ENCODE measurements around the gene GHDC. TPM values are rescaled to one million over a fixed set of nuclear protein-coding genes. Genes with fewer than 3 reads are reported as not detected.
A peak's percentile ranks its signal among the peaks of the same experiment; 100 is the strongest.
"Not testable (repeated sequence)": the region's sequence is repeated elsewhere in the genome, so short reads cannot be mapped to it uniquely, and the experiment has no call there.

The GHDC gene
- total and polyA plus RNA-seq, 9 donors = 8.2 to 15.8 (median 10.5) TPM

DNA sequence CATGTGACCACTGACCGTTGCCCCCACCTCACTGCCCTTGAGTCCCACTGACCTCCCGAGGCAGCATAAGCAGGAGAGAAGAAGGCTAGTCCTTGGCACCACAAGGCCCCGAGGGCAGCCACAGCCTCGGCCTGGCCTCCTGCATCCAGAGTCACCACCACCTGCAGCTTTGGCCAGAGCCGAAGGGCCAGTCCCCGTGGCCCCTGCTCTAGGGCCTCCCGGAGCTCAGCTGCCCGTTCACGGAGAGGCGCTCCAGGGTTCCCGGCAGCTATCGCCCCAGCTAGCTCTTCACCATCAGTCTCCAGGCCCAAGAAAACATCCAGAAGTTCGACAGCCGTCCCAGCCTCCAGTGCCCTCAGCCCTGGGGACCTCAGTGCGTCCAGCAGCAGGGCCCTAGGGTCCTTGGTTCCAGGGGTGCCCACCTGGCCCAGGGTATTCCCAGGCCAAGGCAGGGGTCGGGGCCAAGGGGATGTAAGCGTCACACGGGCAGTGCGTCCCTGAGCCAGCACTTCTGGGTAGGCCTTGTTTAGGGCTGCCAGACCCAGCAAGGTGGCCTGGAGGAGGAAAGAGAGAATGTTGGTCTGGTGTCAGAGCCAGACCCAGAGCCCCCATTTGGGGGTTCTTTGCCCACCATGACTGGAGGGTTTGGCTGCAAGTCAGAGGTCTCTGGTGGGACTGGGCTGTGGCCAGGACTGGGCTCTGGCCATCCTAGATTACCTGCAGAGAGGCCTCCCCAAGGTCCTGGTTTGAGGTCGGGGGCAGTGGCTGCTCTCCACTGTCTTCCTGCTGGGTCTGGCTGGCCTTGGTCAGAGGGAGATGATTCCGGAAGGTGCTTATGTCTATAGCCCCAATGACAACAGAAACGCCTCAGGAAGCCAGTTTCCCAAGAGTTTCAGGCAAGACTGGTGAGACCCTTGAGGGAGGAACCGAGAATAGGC, 1.8 kb downstream of the GHDC start:
- Histone ChIP-seq H3K9me3 (replicated peaks; ENCODE audit: control insufficient read depth, low read depth, low read length) (no peaks in the 10 kb centered on the region), H3K27me3 (ENCODE audit: control insufficient read depth, insufficient read depth, low read length) (no peaks in the 10 kb centered on the region), H3K4me3 (ENCODE audit: low read length) (no peak overlapping the region), H3K4me1 (ENCODE audit: control insufficient read depth, insufficient read depth, low read length) (peaks cover 18% of the 10 kb centered on the region), H3K27ac (ENCODE audit: low read length) (no peak overlapping the region), H3K36me3 (ENCODE audit: control insufficient read depth, insufficient read depth, low read length) (peaks cover 4% of the 10 kb centered on the region)
- WGBS (ENCODE audit: insufficient coverage) = 75% methylated on average over 20 of the region's 23 CpGs
- no peak for DNase-seq

DNA sequence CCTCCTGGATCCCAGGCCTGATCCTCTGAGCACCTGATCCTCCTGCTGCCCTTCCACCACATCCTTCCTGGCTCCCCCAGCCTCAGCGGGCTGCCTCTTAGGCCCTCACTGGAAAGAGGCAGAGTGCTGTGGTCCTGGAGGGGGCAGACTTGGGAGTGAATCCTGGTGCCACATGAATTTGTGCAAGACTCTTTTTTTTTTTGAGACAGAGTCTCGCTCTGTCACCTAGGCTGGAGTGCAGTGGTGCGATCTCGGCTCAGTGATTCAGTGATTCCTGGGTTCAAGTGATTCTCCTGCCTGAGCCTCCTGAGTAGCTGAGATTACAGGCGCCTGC, 3.1 kb downstream of the GHDC start:
- Histone ChIP-seq H3K27me3 (ENCODE audit: control insufficient read depth, insufficient read depth, low read length) (no peaks in the 10 kb centered on the region), H3K9me3 (replicated peaks; ENCODE audit: control insufficient read depth, low read depth, low read length) (no peaks in the 10 kb centered on the region), H3K27ac (ENCODE audit: low read length) (no peak overlapping the region), H3K4me3 (ENCODE audit: low read length) (no peak overlapping the region), H3K36me3 (ENCODE audit: control insufficient read depth, insufficient read depth, low read length) (peaks cover 4% of the 10 kb centered on the region), H3K4me1 (ENCODE audit: control insufficient read depth, insufficient read depth, low read length) (peaks cover 18% of the 10 kb centered on the region)
- WGBS (ENCODE audit: insufficient coverage) = 100% methylated on average over 1 of the region's 5 CpGs
- no peak for DNase-seq

DNA sequence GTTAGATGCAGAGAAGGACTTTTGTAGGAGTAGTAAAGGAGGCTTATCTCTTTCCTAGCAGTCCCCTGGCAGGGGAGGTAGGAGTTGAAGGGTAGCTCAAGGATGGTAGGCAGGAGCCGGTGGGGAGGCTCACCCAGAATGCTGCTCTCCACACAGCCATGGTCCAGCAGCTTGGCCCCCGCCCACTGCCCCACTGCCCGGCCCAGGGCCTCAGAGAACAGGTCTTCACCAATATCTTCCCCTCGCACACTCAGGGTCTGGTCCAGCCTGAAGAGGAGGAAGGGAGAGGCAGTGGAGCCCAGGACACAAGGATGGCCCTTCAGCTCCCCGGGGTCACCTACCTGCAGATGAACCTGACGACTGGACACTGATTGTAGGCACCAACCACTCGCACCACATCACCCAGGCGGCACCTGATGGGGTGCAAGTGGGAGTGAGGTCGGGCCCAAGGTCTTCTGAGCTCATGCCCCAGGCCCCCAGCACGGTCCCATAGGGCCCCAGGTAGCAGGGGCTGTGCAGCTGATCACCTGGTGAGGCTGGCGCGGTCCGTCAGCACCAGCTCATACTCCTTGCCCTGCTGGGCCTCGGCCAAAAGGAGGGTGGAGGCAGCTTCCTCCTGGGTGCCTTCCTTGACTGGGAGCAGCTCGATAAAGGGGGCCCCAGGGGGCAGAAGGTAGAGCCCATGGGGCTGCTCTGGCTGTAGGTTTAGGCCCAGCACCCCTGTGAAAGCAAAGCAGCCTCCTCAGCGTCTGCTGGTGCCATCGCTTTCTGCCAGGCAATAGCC, 3.6 kb downstream of the GHDC start:
- Histone ChIP-seq H3K4me3 (ENCODE audit: low read length) (no peak overlapping the region), H3K4me1 (ENCODE audit: control insufficient read depth, insufficient read depth, low read length) (peaks cover 19% of the 10 kb centered on the region), H3K36me3 (ENCODE audit: control insufficient read depth, insufficient read depth, low read length) (peaks cover 4% of the 10 kb centered on the region), H3K9me3 (replicated peaks; ENCODE audit: control insufficient read depth, low read depth, low read length) (no peaks in the 10 kb centered on the region), H3K27ac (ENCODE audit: low read length) (no peak overlapping the region), H3K27me3 (ENCODE audit: control insufficient read depth, insufficient read depth, low read length) (no peaks in the 10 kb centered on the region)
- WGBS (ENCODE audit: insufficient coverage) = 82% methylated on average over 9 of the region's 17 CpGs
- no peak for DNase-seq

DNA sequence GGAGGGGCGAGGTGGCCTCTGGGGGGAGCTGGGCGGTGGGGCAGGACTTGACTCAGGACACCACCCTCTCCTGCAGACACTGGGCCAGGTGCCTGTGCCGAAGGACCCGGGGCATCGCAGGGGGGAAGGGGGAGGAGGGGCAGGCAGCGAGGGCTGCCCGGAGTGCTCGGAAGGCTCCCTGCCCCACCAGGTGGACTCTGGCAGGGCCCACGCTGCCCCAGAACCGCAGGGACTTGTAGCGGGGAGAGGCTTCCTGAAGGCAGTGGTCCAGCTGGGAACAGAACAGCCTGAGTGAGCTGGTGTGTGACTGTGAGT, 4.7 kb downstream of the GHDC start:
- 55% methylated on average over 8 of the region's 11 CpGs for WGBS (ENCODE audit: insufficient coverage)
- peaks cover 4% of the 10 kb centered on the region for H3K36me3 ChIP-seq (ENCODE audit: control insufficient read depth, insufficient read depth, low read length)
- peaks cover 28% of the 10 kb centered on the region for H3K4me1 ChIP-seq (ENCODE audit: control insufficient read depth, insufficient read depth, low read length)

DNA sequence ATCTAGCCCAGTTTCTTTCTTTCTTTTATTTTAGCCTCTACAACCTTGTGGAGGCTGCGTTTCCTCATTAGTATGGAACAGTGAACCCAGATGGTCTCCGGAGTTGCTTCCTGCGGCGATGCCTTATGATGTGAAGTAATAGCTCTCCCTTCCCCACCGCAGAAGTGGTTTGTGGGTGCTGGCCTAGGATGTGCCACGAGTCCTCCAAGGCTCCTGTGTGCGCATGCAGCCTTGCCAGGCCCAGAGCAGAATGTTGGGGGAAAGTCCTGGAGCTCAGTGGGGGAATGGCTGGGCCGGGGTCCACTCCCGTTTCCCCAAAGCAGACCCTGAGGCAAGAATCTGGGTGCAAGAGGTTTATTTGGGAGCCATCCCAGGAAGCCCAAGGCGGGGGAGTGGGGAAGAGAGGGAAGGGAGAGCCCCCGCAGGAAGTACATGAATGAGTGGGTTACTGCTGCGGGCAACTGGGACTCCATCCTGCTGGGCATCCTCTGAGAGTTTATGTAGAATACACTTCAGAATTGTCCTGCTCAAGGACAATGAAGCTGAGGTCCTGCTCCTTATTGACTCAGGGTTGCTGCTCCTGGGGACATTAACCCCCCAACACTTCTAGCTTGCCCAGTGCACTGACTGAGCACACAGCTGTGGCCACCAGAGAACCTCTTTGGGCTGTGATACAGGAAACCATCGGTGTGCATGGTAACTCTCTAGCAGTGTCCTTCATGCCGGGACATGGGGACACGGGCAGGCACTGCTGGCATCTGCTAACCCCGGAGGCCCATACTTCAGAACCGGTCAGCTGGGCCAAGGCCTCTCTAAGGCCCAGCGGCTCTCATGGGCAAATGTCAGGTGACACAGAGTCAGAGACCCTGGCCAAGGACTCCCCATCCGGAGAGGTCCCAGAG, 5.3 kb downstream of the GHDC start:
- Histone ChIP-seq H3K9me3 (replicated peaks; ENCODE audit: control insufficient read depth, low read depth, low read length) (no peaks in the 10 kb centered on the region), H3K4me1 (ENCODE audit: control insufficient read depth, insufficient read depth, low read length) (peaks cover 27% of the 10 kb centered on the region), H3K27me3 (ENCODE audit: control insufficient read depth, insufficient read depth, low read length) (peaks cover 7% of the 10 kb centered on the region), H3K36me3 (ENCODE audit: control insufficient read depth, insufficient read depth, low read length) (peaks cover 4% of the 10 kb centered on the region), H3K4me3 (ENCODE audit: low read length) (no peak overlapping the region), H3K27ac (ENCODE audit: low read length) (no peak overlapping the region)
- 72% methylated on average over 17 of the region's 19 CpGs for WGBS (ENCODE audit: insufficient coverage)
- peak; percentile 43 for DNase-seq

More for the DNA sequence above, 4.7 kb downstream of the GHDC start:
- H3K27ac ChIP-seq (ENCODE audit: low read length) = no peak overlapping the region
- DNase-seq = no peak
- peaks cover 3% of the 10 kb centered on the region for H3K27me3 ChIP-seq (ENCODE audit: control insufficient read depth, insufficient read depth, low read length)
- no peak overlapping the region for H3K4me3 ChIP-seq (ENCODE audit: low read length)
- no peaks in the 10 kb centered on the region for H3K9me3 ChIP-seq (replicated peaks; ENCODE audit: control insufficient read depth, low read depth, low read length)

DNA sequence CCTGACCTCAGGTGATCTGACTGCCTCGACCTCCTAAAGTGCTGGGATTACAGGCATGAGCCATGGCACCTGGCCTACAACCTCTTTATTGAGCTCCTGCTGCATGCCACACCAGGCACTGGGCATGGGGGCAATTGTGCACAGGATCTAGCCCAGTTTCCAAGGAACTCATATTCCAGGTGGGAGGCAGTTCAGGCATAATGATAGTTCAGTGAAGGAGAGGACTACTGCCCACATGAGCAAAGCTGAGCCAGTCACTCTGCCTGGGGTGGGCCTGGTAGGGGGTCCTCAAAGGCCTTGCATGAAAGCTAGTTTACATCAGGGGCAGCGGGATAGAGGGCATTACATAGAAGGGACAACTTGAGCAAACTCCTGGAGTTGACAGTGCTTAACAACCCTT, 6.5 kb downstream of the GHDC start:
- Histone ChIP-seq H3K4me3 (ENCODE audit: low read length) (no peak overlapping the region), H3K27me3 (ENCODE audit: control insufficient read depth, insufficient read depth, low read length) (peaks cover 14% of the 10 kb centered on the region), H3K36me3 (ENCODE audit: control insufficient read depth, insufficient read depth, low read length) (peaks cover 3% of the 10 kb centered on the region), H3K27ac (ENCODE audit: low read length) (no peak overlapping the region), H3K9me3 (replicated peaks; ENCODE audit: control insufficient read depth, low read depth, low read length) (no peaks in the 10 kb centered on the region), H3K4me1 (ENCODE audit: control insufficient read depth, insufficient read depth, low read length) (peaks cover 26% of the 10 kb centered on the region)
- WGBS (ENCODE audit: insufficient coverage) = 83% methylated on average over 2 of the region's 2 CpGs
- DNase-seq = no peak

DNA sequence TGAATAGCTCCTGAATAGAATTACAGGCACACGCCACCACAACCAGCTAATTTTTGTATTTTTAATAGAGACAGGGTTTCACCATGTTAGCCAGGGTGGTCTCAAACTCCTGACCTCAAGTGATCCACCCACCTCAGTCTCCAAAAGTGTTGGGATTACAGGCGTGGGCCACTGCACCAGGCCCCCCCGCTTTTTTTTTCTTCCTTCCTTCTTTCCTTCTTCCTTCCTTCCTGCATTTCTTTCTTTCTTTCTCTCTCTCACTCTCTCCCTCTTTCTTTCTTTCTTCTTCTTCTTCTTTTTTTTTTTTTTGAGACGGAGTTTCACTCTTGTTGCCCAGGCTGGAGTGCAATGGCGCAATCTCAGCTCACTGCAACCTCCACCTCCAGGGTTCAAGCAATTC, 8.1 kb downstream of the GHDC start:
- H3K27ac ChIP-seq (ENCODE audit: low read length); H3K36me3 ChIP-seq (ENCODE audit: control insufficient read depth, insufficient read depth, low read length); DNase-seq; H3K4me3 ChIP-seq (ENCODE audit: low read length); H3K9me3 ChIP-seq (replicated peaks; ENCODE audit: control insufficient read depth, low read depth, low read length): not testable (repeated sequence)
- Histone ChIP-seq H3K4me1 (ENCODE audit: control insufficient read depth, insufficient read depth, low read length) (peaks cover 28% of the 10 kb centered on the region), H3K27me3 (ENCODE audit: control insufficient read depth, insufficient read depth, low read length) (peaks cover 29% of the 10 kb centered on the region)
- WGBS (ENCODE audit: insufficient coverage) = 66% methylated on average over 4 of the region's 5 CpGs

DNA sequence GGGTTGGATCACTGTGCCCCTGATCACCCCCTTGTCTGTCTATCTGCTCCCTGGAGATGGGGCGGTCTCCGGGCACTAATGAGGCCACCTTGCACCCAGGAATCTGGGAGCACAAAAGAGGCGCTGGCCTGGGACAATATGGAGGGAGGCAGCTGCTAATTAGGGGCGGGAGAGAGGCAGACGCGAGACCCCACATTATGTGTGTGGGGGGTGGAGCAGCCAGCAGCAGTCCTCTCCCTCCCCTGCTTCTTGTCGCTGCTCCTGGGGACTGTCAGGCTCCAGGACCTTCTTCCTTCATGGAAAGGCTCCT, 8.7 kb downstream of the GHDC start:
- Histone ChIP-seq H3K4me3 (ENCODE audit: low read length) (no peak overlapping the region), H3K4me1 (ENCODE audit: control insufficient read depth, insufficient read depth, low read length) (peaks cover 34% of the 10 kb centered on the region), H3K27me3 (ENCODE audit: control insufficient read depth, insufficient read depth, low read length) (peaks cover 36% of the 10 kb centered on the region), H3K9me3 (replicated peaks; ENCODE audit: control insufficient read depth, low read depth, low read length) (no peaks in the 10 kb centered on the region), H3K36me3 (ENCODE audit: control insufficient read depth, insufficient read depth, low read length) (no peaks in the 10 kb centered on the region), H3K27ac (ENCODE audit: low read length) (no peak overlapping the region)
- 50% methylated on average over 3 of the region's 7 CpGs for WGBS (ENCODE audit: insufficient coverage)
- no peak for DNase-seq

DNA sequence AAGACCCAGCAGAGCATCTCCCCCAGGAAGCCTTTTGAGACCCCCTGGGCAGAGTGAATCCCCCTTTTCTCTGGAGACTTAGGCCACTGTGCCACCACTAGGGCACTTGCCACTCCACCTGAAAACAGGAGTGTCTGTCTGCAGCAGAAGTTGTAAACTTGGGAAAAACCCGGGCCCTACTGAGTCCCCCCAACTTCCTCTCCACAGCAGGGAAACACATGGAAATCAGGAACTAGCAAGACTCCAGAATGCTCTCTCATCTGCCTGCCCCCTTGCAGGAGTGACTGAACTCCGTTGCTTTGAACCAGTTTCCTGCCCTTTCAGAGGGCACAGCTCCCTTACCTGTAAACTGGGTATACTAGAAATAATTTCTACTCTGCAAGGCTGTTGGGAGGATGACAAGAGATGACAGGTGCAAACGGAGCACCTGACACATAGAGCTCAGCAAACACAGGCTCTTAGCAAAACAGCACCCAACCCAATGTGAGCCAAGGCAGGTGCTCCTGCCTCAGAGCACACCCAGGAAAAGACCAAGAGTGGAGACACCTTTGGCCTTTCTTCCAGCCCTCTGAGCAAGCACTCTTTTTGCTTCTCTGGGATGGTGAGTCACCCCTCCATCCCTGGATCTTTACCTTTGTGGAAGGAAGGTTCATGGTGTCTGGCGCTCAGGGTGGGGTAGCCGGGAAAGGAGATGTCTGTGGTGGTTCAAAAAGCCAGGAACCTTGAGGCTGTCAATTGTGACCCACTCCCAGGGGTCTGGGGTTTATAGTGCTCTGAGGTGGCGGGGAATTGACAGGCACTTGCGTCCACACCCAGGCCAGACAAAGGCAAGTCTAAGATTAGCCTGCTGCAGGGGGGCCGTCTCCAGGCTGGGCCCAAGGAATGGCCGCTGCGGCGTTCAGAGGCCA, 9.3 kb downstream of the GHDC start, which contains the start of gene HCRT:
Gene HCRT, minus strand, starts transcription at position 740 of the 908 bp plus-strand sequence. Its CDS starts 87 bp downstream, at position 653.
- peaks cover 42% of the 10 kb centered on the region for H3K27me3 ChIP-seq (ENCODE audit: control insufficient read depth, insufficient read depth, low read length)
- peaks cover 39% of the 10 kb centered on the region for H3K4me1 ChIP-seq (ENCODE audit: control insufficient read depth, insufficient read depth, low read length)
- no peaks in the 10 kb centered on the region for H3K9me3 ChIP-seq (replicated peaks; ENCODE audit: control insufficient read depth, low read depth, low read length)
- WGBS (ENCODE audit: insufficient coverage) = 61% methylated on average over 8 of the region's 11 CpGs
- H3K36me3 ChIP-seq (ENCODE audit: control insufficient read depth, insufficient read depth, low read length) = no peaks in the 10 kb centered on the region
- H3K4me3 ChIP-seq (ENCODE audit: low read length) = peak within 1 kb of the TSS; percentile 34
- DNase-seq = no peak
- peak within 1 kb of the TSS; percentile 29 for H3K27ac ChIP-seq (ENCODE audit: low read length)
